ENCODE data around the gene SLC35F1.

SLC35F1 gene

GRCh38 chr6:118318648-118319047 lies 411.6 kb downstream of the SLC35F1 start:
- TF ChIP-seq ZFX (IDR thresholded peaks at IDR 0.05), result no peak
- TF ChIP-seq, protein P1, sequence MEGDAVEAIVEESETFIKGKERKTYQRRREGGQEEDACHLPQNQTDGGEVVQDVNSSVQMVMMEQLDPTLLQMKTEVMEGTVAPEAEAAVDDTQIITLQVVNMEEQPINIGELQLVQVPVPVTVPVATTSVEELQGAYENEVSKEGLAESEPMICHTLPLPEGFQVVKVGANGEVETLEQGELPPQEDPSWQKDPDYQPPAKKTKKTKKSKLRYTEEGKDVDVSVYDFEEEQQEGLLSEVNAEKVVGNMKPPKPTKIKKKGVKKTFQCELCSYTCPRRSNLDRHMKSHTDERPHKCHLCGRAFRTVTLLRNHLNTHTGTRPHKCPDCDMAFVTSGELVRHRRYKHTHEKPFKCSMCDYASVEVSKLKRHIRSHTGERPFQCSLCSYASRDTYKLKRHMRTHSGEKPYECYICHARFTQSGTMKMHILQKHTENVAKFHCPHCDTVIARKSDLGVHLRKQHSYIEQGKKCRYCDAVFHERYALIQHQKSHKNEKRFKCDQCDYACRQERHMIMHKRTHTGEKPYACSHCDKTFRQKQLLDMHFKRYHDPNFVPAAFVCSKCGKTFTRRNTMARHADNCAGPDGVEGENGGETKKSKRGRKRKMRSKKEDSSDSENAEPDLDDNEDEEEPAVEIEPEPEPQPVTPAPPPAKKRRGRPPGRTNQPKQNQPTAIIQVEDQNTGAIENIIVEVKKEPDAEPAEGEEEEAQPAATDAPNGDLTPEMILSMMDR (conservative IDR thresholded peaks at IDR 0.05), result no peak
- no peak overlapping the region for H3K27ac ChIP-seq

DNA sequence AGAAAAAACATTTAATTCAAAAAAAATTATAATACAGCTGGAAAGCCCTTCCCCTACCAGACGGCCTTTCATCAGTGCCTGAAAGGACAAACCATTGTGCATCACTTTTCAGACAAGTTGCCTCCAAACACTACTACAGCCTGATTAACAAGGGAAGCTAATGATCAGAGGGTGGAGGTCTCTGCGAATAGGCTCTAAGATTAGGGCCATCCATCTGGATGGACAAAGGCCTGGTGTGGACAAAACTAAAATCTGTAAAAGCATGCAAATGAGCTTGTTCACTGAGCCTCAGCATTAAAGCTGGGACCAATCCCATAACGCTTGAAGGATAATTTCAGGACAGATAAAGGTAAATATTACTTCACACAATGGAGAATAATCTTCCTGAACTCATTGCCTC lies 412.4 kb downstream of the SLC35F1 start:
- no peak overlapping the region for H3K27ac ChIP-seq
- TF ChIP-seq, protein P1 (conservative IDR thresholded peaks at IDR 0.05), result no peak
- TF ChIP-seq ZFX (IDR thresholded peaks at IDR 0.05), result no peak

DNA sequence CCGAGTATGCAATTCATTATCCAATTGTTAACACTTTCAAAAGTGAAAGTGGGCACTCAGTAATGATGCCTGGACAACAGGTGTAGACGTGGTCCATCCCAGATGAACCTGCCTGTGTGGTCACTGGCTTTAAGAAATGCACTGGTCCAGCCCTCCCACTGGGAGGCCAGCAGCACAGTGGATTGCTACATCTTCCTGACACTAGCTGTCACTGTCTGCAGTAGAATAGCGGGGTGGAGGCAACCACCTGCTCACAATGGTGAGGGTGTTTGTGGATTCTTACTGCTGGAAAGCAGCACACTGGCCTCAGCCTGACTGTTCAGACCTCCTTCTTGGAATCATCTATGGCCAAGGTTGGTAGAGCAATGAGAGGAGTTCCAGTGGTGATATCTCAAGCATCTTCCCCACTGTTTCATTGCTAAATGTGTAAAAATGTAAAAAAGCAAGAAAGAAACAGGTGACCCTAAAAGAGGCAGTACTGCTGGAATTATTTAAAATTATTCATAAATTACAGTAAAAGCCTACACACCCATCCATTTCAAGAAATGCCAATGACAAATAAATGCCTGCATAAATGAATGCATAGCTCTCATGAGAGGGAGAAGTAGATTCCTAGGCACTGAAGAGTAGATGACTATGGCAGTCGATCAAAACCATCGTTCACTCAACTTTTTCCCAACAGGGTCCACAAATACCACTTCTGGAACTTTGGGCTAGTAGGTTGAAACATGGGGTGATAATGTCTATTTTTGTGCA lies 413.0 kb downstream of the SLC35F1 start:
- no peak overlapping the region for H3K27ac ChIP-seq
- TF ChIP-seq ZFX (IDR thresholded peaks at IDR 0.05), result no peak
- TF ChIP-seq, protein P1 (conservative IDR thresholded peaks at IDR 0.05), result no peak

- H3K27ac ChIP-seq, result no peak overlapping the region
- TF ChIP-seq, protein P1 (conservative IDR thresholded peaks at IDR 0.05), result no peak
- no peak for TF ChIP-seq ZFX (IDR thresholded peaks at IDR 0.05)
Measured at GRCh38 chr6:118320652-118321051, 413.6 kb downstream of the SLC35F1 start.

GRCh38 chr6:118324116-118324515 lies 417.1 kb downstream of the SLC35F1 start:
- TF ChIP-seq, protein P1 (conservative IDR thresholded peaks at IDR 0.05), result no peak
- TF ChIP-seq ZFX (IDR thresholded peaks at IDR 0.05), result no peak
- no peak overlapping the region for H3K27ac ChIP-seq

DNA sequence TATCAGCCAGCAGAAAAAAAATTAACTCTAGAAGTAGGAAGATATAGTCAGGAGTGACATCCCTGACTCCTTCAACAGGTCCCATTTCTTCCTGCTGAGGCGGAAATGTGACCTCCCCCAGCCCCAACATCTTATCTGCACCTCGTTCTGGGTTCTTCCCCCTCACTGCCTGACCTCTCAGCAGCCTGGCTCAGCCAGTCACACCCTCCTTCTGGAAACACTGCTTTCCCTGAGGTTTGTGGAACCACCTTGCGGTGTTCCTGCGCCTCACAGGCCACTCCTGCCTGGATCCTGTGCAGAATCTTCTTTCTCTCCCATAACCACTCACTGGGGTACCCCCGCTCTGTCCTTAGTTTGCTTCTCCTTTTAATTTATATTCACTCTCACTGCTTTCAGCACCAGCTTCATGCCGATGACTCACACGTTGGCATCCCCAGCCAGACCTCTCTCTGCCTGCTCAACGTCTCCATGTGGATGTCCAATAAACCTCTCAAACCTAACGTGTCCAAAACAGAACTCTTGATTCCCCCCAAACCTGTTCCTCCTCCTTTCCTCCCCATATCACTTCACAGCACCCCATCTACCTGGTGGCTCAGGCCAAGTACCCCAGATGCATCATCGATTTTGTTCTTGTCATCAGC lies 418.3 kb downstream of the SLC35F1 start:
- H3K27ac ChIP-seq, result no peak overlapping the region

GRCh38 chr6:118326712-118327111 lies 419.6 kb downstream of the SLC35F1 start:
- H3K27ac ChIP-seq, result no peak overlapping the region
- no peak for TF ChIP-seq ZFX (IDR thresholded peaks at IDR 0.05)
- TF ChIP-seq, protein P1 (conservative IDR thresholded peaks at IDR 0.05), result no peak

More for the DNA sequence above, 418.3 kb downstream of the SLC35F1 start:
- no peak for TF ChIP-seq ZFX (IDR thresholded peaks at IDR 0.05)
- TF ChIP-seq, protein P1 (conservative IDR thresholded peaks at IDR 0.05), result no peak
